PFSK-1 (cell line): Measurements from ENCODE around the gene NFE2L1.

Source experiments
- FOXP2 ChIP-seq: optimal IDR thresholded peaks from 2 replicates; pipeline ENCODE3; 2011; ENCODE audit warnings: borderline replicate concordance, control low read depth, inconsistent platforms; ENCODE audit not compliant: insufficient read depth; ENCODE audit errors: extremely low read length, extremely low read depth
- POLR2AphosphoS5 ChIP-seq: IDR thresholded peaks from 2 replicates; pipeline ENCODE4 v1.6.1; 2012; ENCODE audit warnings: low read depth, mild to moderate bottlenecking, control low read depth, low read length, moderate library complexity
- REST ChIP-seq, 2 experiments: IDR thresholded peaks; 2 replicates each; pipeline versions ENCODE4 v1.6.1 to v1.8.0; 2011 to 2012; ENCODE audit warnings: low read depth in 2 of 2, low read length in 2 of 2, control low read depth in 1 of 2, inconsistent platforms in 1 of 2, mild to moderate bottlenecking in 1 of 2, moderate library complexity in 1 of 2; ENCODE audit not compliant: insufficient read depth in 1 of 2
- SIN3A ChIP-seq: IDR thresholded peaks from 2 replicates; pipeline ENCODE4 v1.6.1; 2012; ENCODE audit warnings: mild to moderate bottlenecking, low read length, moderate library complexity, borderline replicate concordance; ENCODE audit not compliant: insufficient read depth
- TAF1 ChIP-seq: IDR thresholded peaks from 2 replicates; pipeline ENCODE4 v1.6.1; 2012; ENCODE audit warnings: low read length, control low read depth, borderline replicate concordance; ENCODE audit not compliant: insufficient read depth

NFE2L1 gene

GRCh38 chr17:48046296-48046695 lies 1.9 kb upstream of the NFE2L1 start:
- no peak for TF ChIP-seq TAF1
- no peak for TF ChIP-seq POLR2AphosphoS5
- TF ChIP-seq REST (IDR thresholded peaks at IDR 0.05; ENCODE audit: insufficient read depth in 1 of 2, low read depth in 2 of 2, low read length in 2 of 2), result no peak
- TF ChIP-seq FOXP2, result no peak
- TF ChIP-seq SIN3A, result no peak

DNA sequence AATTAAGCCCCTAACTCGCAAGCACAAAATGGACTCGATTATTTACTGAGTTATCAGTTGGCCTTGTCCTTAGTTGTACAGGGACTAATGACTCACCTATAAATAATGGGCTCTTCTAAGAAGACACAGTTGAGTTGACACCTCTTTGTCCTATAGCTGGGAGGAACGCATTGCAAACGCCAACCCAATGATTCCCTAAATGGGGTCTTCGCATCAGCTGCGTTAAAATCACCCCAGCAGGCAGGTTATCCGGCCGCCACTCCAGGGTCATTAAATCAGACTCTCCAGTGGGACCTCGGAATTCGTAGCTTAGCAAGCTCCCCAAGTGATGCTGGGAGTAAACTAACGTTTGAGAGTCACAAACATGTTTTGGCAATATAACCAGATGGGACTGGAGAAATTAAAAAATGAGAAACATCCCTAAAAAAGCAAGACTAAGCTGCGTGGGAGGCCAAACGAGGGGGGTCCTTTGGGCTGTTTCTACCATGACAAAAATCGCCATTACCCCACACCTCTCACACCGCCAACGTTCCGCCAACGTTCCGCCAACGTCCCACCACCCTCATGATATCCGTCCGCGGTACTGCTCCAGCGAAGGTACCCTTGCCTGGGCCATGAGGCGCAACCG lies 932 bp upstream of the NFE2L1 start:
- 0 out of 2 replicates have a peak, but pooled peaks have one; percentile 13 for TF ChIP-seq SIN3A
- peak; percentile 14; the same call in 1 of the 2 replicates for TF ChIP-seq POLR2AphosphoS5
- TF ChIP-seq FOXP2, result no peak
- no peak for TF ChIP-seq TAF1

GRCh38 chr17:48048384-48049126 lies 396 bp downstream of the NFE2L1 start:
- no peak for TF ChIP-seq FOXP2
- TF ChIP-seq POLR2AphosphoS5, result peak; percentile 96
- no peak for TF ChIP-seq TAF1
- TF ChIP-seq SIN3A, result peak; percentile 56; the same call in 1 of the 2 replicates
- TF ChIP-seq REST (IDR thresholded peaks at IDR 0.05; ENCODE audit: insufficient read depth in 1 of 2, low read depth in 2 of 2, low read length in 2 of 2), result peak in 1 of 2 experiments; percentile 7; a peak in 1 of 4 replicates

GRCh38 chr17:48051283-48051682 lies 3.1 kb downstream of the NFE2L1 start:
- TF ChIP-seq REST (IDR thresholded peaks at IDR 0.05; ENCODE audit: insufficient read depth in 1 of 2, low read depth in 2 of 2, low read length in 2 of 2) (no peak), FOXP2 (no peak), SIN3A (no peak), POLR2AphosphoS5 (no peak), TAF1 (no peak)

DNA sequence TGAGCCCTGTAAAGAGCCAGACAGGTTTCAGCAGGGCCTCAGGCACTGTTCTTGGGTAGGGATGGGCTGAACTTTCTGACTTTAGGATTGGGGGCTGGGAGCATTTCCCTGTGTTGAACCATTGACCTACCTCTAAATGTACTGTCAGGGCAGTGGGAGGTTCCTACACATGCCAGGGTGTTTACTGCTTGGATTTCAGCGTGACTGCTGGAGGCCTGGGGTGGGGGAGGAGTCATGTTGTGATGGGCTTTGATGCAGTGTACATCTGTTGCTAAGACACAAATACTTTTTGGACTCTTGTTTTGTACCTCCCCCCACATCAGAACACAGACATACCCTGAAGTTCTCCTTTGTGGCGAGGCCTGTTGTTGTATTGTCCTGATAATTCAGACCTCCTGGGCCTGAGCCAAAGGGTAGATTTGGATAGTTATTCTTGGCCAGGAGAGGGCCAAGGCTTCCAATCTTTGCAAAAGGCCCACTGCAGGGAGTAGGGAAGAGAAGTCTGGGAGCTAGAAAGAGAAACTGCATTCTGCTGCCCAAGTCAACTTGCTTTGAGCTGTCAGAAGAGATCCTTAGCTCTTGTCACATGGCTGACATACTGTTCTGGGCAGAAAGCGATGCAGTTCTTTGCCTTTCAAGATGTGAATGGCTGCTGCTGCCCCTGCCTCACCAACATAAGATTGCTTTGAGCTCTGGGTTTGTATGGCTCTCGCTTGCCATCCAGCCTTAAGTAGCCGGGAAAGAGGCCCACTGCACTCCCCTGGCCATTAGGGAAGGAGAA lies 3.7 kb downstream of the NFE2L1 start:
- TF ChIP-seq REST (IDR thresholded peaks at IDR 0.05; ENCODE audit: insufficient read depth in 1 of 2, low read depth in 2 of 2, low read length in 2 of 2) (no peak), SIN3A (peak; percentile 84; the same call in 1 of the 2 replicates)
